NK-92 treated with Interleukin-12 subunit alpha and Interleukin-12 subunit beta, amount 100 ng/mL, for 24 hours (cell line): Measurements from ENCODE around the gene GRID2.
"Not testable (repeated sequence)": the region's sequence is repeated elsewhere in the genome, so short reads cannot be mapped to it uniquely, and the experiment has no call there.

Experiments used
- DNase-seq: peaks from one replicate; lab custom pipeline; 2025; lab: John Stamatoyannopoulos, UW

Gene GRID2

DNA sequence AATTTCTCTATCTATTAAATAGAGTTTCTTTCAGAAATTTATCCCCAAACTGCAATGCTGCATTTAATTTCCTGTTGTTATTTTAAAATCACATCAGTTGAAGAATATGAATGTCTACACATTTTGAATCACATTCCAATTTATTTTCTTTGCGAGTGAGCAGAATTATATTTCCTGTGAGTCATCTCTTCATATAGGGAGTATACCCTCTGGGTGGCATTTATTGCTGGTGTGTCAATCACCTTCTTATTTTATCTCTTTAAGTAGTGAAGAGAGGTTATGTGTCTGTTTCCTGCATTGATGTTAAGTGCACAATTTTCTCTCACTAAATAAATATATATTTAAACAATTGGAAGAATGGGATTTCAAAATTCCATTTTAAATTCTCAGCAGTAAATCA is 1013.8 kb downstream of the GRID2 start:
- DNase-seq: no peak

DNA sequence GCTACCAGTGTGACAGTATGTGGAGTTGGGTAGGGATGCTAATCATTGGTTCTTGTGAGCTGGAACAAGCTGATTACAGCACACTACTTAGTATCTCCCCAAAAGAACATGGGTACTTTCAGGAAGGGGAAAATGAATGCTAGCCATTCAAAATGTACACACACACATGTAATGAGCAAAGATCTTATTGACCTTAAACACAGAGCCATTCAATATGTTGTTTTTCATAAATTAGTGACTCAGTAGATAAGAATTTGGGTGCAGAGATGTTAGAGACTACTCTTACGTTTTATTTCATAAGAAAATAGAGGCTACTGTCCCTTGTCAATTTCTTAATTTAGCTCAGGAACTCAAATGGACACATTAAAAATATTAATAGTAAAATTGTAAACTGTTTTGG is 1015.3 kb downstream of the GRID2 start:
- DNase-seq: no peak

DNA sequence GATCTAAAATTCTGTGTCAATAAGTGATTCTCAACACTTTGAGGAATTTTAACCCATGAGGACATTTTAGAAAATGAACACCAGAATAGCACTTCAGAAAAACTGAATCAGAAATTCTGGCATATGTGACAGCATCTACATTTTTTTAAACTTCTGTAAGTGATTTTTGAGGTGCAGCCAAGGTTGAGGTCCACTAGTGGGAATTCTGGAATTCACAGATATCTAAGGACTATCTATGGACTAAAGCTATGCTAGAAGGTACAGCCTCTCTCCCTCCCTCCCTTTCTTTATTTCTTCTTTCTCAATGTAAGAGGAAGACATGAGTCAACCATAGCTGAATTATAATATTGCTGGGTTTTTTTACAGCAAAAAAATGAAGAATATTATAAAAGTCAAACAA is 1016.6 kb downstream of the GRID2 start:
- no peak for DNase-seq

DNA sequence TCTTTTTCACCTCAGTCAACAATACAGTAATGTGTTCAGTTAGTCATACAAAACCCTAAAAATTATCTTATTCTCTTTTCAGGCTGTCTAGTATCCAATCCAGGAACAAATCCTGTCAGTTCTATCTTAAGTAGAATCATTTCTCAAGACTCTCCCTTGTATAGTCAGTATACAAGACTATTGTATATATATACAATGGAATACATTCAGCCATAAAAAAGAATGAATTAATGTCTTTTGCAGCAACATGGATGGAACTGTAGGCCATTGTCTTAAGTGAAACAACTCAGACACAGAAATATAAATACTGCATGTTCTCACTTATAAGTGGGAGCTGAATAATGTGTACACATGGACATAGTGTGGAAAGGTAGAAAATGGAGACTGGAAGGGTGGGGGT is 1023.6 kb downstream of the GRID2 start:
- no peak for DNase-seq

DNA sequence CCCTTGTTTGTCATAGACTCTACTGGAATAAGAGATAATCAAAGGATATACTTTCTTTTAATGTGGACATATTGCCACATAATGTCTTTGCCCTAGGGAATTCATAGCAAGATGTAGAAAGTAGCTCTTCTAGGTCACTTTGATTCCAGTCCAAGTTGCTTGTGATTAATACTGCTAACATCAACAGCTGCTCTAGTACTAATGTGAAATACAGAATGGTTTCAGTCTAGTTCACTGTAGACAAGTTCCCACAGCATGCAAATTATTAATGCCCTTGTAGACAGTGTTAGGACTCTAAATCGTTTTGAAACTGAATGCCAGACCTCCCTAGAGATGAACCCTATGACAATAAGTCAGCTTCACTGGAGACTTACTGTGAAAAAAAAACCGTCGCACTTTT is 1030.2 kb downstream of the GRID2 start:
- DNase-seq: no peak

DNA sequence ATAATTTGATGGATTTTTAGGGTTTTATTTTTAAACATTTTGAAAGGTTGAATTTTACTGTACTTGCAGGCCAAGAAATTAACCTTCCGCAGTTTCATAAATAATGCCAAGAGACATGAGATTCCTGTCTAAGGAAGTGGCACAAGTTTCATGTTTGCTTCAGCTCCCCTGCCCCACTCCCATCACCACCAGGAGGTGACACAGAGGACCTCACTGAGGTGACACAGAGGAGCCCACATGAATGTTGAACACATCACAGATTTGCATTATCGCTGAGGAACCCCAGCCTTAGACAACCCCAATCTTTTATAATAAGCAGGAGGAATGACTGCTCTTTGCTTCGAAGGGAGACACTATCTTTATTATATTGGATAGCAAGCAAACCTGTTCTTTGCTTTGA is 1033.4 kb downstream of the GRID2 start:
- no peak for DNase-seq

DNA sequence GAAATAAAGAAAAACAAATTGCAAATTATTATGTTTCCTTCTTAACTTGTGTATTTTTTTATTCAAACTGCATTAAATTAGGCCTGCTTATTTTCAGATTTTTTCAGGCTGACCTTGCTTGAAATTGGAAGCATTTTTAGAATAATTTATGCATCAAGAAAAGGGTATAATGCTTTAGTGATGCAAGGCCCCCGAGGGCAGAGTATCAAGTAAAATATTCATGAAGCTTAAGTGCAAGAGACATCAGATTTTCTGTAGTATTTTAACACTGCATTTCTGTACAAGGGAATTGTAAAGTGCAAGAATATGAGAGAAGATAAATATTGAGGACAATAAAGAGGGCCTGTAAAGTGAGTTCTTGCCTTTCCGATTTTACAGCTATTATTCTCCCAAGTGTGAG is 1039.0 kb downstream of the GRID2 start:
- no peak for DNase-seq

DNA sequence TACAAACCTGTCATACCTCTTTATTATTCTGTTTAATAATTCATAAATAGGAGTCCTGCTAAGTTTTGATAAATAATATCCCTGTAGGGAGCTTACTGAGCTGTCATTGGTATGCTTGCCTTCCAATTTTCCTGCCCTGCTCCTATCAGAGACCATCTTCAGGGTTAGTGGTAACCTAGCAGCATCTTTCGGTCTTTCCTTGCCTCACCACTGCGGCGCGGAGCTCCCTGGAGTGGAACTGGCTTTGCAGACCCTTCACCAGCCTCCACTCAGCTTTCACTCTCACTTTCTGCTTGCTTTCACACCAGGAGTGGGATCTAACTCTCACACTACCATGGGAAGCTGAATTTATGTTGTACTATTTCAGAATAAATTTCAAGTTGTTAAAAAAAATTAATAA is 1043.1 kb downstream of the GRID2 start:
- no peak for DNase-seq

DNA sequence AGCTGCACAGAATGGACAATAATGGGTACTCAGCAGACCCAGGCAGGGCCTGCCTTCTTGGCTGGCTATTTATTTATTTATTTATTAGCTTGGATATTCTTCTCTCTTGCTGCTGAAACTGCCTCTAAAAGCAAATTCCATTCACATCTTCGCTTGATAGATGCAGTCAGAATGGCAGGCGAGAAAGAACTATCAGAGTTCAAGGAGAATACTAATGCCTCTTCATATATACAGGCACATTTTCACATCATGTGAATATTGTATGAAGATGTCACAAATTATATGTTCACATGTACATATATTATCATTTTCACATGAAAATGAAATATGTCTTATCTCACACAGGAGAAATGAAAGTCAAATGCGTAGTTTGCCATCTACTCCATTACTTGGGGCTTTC is 1045.1 kb downstream of the GRID2 start:
- no peak for DNase-seq

DNA sequence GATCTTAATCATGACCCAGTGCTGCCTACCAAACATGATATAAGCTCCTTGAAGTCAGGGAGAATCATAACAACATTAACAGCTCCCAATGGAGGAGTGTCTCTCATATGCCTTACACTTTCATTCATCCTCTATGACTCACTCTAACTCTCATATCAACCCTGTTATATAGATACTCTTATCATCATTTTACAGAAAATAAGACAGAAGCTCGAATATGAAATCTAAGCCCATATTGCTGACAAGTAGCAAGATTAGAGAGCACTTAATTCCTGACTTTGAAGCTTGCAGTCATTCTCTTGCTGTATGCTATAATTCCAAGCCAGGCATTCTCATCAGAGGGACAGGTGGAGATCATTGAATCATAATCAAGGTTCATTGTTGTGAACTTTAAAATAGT is 1048.1 kb downstream of the GRID2 start:
- DNase-seq: no peak

DNA sequence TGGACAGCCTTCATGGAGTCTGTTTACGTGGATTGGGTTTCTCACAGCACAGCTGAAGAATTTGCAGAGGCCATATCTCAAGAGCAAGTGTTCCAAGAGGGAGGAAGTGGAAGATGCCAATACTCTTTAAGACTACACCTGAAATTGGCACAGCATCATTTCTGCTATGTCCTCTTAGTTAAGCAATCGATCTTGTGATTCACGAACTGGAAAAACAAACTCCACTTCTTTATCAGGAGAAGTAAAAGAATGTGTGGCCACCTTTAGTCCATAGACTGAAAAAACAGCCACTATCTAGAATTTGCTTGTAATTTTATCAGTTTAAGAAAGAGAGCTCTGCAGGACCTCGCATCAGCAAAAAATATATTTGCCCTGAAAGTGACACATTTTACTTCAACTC is 1051.6 kb downstream of the GRID2 start:
- no peak for DNase-seq

DNA sequence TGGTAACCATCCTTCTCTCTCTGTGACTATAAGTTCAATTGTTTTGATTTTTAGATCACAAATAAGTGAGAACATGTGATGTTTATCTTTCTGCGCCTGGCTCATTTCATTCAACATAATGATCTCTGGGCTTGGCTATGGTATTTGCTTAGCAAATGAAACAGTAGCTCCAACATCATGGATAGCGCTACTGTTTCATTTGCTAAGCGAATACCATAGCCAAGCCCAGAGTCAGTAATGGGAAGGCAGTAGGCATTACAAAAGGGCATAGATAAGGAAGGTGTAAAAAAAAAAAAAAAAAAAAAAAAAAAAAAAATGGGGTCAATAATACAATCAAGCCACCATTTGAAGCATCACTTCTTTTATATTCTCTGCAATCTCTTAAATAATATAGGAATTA is 1055.8 kb downstream of the GRID2 start:
- no peak for DNase-seq

DNA sequence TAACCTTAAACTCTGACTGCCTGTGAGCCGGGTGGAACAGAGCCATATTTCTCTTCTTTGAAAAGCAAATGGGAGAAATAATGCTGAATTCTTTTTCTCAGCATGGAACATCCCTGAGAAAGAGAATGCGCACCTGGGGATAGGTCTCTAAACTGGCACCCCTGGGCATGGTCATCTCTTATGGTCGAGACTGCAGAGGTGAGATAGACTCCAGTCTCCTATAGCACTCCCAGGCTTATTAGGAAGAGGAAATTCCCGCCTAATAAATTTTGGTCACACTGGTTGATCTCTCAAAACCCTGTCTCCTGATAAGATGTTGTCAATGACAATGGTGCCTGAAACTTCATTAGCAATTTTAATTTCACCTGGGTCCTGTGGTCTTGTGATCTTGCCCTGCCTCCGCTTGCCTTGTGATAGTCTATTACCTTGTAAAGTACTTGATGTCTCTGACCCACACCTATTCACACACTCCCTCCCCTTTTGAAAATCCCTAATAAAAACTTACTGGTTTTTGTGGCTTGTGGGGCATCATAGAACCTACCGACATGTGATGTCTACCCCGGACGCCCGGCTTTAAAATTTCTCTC is 1062.5 kb downstream of the GRID2 start:
- not testable (repeated sequence) for DNase-seq

DNA sequence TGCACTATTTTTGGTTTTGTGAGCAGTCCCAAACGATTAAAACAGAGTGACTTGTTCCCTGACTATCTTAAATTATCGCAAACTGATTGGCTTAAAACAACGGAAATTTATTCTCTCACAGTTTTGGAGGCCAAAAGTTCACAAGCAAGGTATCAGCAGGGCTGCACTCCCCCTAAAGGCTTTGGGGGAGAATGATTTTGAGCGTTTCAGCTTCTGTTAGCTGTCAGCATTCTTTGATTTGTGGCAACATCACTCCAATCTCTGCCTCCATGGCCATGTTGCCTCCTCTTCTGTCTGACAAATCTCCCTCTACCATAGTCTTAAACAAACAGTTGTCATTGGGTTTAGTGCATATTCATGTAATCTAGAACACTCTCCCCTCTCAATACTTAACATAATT is 1065.2 kb downstream of the GRID2 start:
- DNase-seq: no peak

DNA sequence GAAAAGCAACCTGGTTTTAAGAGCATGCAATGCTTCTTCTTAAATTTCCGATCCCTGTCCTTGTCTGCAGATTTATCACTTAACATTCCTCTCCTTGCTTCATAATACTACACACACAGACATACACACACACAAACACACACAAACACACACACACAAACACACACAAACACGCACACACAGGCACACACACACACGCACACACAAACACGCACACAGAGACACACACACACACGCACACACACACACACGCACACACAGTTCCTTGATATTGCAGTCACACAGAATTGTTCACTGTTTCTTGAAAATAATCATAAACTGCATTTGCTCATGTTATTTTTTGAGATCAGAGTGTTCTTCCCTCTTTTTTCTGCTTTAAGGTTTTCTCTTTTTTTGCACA is 1066.5 kb downstream of the GRID2 start:
- DNase-seq: no peak

DNA sequence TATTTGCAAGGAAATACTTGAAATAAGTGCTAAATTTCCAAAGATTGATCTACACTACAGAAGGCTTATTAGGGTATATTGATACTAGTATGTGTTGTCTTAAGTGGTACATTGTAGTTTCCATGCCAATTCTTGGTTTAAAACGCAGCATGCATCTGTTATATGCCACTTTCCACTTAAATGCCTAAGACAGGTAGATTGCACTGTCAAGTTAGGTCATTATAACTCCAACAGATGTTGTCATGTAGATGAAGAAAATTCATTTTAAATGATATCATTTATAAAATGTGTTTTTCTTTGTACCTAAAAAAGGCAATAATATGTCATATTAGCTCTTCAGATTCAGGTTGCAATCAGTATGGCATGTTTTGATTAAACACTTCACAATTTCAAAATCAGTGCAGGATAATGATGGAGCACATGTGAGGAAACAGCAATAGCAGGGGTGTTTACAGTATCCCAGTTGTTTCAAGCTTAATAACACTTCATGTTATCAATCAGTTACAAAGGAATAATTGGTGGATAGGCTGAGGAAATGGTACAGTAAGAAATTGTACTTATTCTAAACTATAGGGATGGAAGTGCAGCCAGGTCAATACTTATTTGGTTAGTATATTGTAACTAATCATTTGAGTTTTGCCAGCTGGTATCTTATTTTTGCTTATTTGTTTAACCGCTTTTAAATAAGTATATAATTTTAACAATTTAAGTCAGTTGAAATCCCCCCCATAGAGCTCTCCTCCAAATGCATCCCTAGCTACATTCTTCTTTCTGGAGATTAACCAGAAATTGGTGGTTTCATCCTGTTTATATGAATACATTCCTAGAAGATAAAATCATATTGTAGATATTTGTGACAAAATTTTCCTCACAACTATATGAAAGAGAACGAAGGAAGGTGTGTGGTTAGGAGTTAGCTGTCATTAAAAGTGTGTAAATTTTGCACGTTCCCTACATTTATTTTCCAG is 1070.4 kb downstream of the GRID2 start:
- no peak for DNase-seq

DNA sequence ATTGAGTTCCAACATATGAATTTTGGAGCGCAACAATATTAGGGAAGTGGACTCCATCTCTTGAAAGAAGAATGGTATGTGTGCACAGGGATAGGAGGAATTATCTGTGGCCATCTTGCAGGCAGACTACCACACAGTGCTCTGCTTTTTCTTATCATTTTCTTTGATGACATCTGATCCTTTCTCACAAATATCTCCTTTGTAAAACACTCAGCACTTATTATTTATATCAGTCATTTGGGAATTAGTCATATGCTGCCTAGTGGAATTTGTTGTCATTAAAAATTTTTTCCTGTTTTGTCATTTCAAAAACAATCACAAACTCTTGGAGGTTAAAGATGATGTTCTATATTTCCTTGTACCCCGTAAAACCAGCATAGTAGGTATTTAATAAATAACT is 1080.5 kb downstream of the GRID2 start:
- no peak for DNase-seq

DNA sequence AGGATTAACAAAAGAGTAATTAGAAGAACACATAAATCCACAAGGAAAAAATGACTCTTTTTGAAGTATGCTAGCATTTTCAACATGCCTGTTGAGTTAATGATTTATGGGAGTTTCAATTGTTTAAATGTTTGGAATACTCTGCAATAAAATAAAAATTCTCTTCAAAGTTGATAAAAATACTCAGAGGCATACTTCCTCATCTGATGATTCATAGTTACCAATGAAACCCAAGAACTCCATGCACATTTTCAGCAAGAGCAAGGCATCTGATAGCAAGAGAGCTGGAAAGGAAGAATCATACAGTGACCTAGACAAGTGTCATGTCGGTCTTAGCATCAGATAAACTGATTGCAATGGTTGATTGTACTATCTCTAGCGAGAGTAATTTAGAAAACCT is 1081.1 kb downstream of the GRID2 start:
- DNase-seq: no peak

DNA sequence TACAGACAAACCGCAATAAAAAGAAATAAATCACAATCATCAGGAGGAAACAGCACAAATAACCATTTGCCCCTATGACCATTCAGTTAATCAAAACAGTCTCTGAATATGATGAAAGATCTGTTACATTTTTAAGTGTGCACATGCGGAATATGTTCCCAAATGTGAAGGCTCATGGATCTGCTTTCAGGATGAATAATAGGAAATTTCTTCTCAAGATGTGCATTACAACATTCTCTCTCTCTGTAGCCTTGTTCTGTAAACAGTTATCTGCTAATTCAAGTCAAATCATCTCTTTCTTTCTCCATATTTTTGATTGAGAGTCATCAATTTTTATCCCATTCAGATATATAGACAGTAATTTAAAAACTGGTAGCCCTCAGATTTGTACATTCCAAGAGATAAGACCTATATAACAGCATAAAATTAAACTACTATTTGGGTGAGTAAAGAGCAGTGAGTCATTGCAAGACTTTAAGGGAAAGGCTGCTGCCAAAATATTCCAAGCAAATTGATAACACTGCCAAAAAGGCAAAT is 1090.8 kb downstream of the GRID2 start:
- no peak for DNase-seq

DNA sequence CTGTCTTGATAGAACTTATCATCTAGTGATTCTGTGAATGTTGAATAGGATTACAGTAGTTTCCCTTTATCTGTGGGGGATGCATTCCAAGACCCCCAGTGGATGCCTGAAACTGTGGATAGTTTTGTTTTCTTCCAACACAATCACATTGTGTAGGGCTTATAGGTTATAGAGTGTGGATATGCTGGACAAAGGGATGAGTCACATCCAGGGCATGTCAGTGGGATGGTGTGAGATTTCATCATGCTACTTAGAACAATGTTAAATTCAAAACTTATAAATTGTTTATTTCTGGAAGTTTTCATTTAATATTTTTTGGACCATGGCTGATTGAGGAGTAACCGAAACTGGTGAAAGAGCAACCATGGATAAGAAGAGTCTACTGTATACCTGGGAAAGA is 1092.5 kb downstream of the GRID2 start:
- no peak for DNase-seq

DNA sequence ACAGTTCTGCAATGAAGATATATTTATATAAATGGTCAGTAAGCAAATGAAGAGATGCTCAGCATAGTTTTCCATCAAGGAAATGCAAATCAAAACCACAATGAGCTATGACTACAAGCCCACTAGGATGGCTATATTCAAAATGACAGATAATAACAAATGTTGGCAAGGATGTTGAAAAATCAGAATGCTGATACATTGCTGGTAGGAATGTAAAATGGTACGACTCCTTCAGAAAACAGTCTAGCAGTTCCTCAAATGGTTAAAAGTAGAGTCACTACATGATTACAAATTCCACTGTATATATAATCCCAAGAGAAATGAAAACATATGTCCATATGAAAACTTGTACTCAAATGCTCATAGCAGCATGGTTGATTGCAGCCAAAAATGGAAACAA is 1099.8 kb downstream of the GRID2 start:
- no peak for DNase-seq

DNA sequence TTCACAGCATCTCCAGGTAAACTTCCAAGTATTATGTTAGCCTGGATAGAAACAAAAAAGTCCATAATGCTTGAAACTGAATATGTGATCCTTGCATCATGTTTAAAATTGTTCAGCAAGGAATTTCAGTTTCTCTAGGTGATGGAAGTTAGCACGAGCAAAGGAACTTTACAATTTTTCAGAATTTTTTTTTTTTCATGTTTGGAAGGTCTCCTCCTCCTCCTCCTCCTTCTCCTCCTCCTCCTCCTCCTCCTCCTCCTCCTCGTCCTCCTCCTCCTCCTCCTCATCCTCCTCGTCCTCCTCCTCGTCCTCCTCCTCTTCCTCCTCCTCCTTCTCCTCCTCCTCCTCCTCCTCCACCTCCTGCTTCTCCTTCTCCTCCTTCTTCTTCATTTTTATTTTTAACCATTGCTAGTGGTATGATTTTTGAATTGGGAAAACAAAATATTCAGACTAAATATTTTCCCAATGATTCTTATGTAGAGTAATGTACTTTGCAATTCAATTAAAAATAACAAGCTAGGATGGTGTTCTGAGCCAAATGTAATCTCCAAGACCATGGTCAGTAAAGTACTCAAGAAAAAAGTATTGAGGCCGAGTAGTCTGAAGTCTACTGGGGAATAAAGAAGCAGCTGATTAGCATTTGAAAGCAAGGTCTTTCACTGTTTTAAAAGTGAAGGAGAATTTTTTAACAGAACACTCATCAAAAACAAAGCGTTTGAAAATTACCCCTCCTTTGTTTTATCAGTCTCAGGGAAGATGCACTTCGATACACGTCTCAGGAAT is 1103.9 kb downstream of the GRID2 start:
- DNase-seq: no peak

DNA sequence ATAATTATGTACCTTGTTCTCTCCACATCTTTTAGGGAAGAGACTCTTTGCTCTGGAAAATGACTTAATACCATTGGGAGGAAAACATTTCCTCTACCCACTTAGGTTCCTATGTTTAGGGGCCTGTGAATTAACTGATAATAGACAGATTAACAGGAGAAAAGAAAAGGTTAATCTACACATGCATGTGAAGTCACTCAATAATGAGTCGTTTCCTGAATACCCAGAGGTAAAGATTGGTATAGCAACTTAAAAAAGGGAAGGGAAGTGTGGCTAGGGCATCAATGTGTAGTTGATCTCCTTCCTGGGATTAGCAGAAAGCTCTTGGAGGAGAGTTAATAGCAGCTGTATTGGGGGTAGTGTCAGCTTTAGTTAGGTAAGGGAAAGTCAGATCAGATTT is 1105.3 kb downstream of the GRID2 start:
- no peak for DNase-seq
